HL-60 (cell line): ENCODE results near the gene PTPRM.

Experiments
- DNase-seq, 2 experiments: peaks; one replicate each; pipeline ENCODE4 v3.0.0-alpha.2; 2010 to 2020; ENCODE audit warnings: low read depth in 1 of 2, low spot score in 1 of 2
- H3K27ac ChIP-seq: fragments of 250-450 bp; sonication (Bioruptor Pico); replicated peaks from 2 replicates; pipeline ENCODE4 v1.5.1; 2020; ENCODE audit warnings: mild to moderate bottlenecking, moderate library complexity
- H3K27me3 ChIP-seq: fragments of 250-450 bp; sonication (Bioruptor Pico); 2 replicates; pipeline ENCODE4 v1.5.1; 2021; ENCODE audit warnings: mild to moderate bottlenecking, moderate library complexity; ENCODE audit not compliant: insufficient read depth, poor library complexity, severe bottlenecking
- H3K4me3 ChIP-seq: replicated peaks from 2 replicates; pipeline ENCODE4 v1.5.1; 2011; ENCODE audit warnings: mild to moderate bottlenecking, control low read depth, low read length; ENCODE audit not compliant: insufficient read depth
- CTCF ChIP-seq: IDR thresholded peaks from one replicate; pipeline ENCODE4 v1.5.1; 2011; ENCODE audit warnings: low read length, control low read depth, inconsistent platforms; ENCODE audit not compliant: insufficient read depth
- GABPA ChIP-seq: IDR thresholded peaks from 2 replicates; pipeline ENCODE4 v1.6.1; 2012; ENCODE audit warnings: low read depth
- POLR2AphosphoS5 ChIP-seq: IDR thresholded peaks from 2 replicates; pipeline ENCODE4 v1.6.1; 2012; ENCODE audit warnings: low read depth
- REST ChIP-seq: IDR thresholded peaks from 2 replicates; pipeline ENCODE4 v1.6.1; 2012; ENCODE audit warnings: low read depth; ENCODE audit not compliant: insufficient replicate concordance
- SPI1 ChIP-seq: IDR thresholded peaks from 2 replicates; pipeline ENCODE4 v1.6.1; 2012; ENCODE audit warnings: low read depth, mild to moderate bottlenecking, borderline replicate concordance

The PTPRM gene

GRCh38 chr18:7645756-7646155 lies 78.6 kb downstream of the PTPRM start:
- H3K4me3 ChIP-seq: no peak overlapping the region
- TF ChIP-seq POLR2AphosphoS5: no peak
- TF ChIP-seq GABPA: no peak
- no peak for TF ChIP-seq REST
- no peak for TF ChIP-seq SPI1
- no peak for TF ChIP-seq CTCF
- H3K27ac ChIP-seq: no peak overlapping the region
- H3K27me3 ChIP-seq: peaks cover 8% of the 10 kb centered on the region
- no peak for DNase-seq

- Histone ChIP-seq H3K27me3 (peaks cover 8% of the 10 kb centered on the region), H3K27ac (no peak overlapping the region), H3K4me3 (no peak overlapping the region)
- DNase-seq: no peak
- TF ChIP-seq REST: no peak
- TF ChIP-seq SPI1: no peak
- TF ChIP-seq CTCF: no peak
- TF ChIP-seq POLR2AphosphoS5: no peak
Measured at GRCh38 chr18:7646174-7646886, 79.2 kb downstream of the PTPRM start.

- TF ChIP-seq POLR2AphosphoS5 (no peak), SPI1 (no peak), REST (no peak), CTCF (no peak), GABPA (no peak)
- no peak for DNase-seq
- Histone ChIP-seq H3K4me3 (no peak overlapping the region), H3K27ac (no peak overlapping the region), H3K27me3 (peaks cover 6% of the 10 kb centered on the region)
Measured at GRCh38 chr18:7647500-7647899, 80.4 kb downstream of the PTPRM start.
